HL-60 (cell line): ENCODE results near the gene LY6G5C.

ENCODE experiments used
- GABPA ChIP-seq: IDR thresholded peaks from 2 replicates; pipeline ENCODE4 v1.6.1; 2012; ENCODE audit warnings: low read depth
- POLR2AphosphoS5 ChIP-seq: IDR thresholded peaks from 2 replicates; pipeline ENCODE4 v1.6.1; 2012; ENCODE audit warnings: low read depth
- TF ChIP-seq, protein P1 (sequence below): IDR thresholded peaks from one replicate; pipeline ENCODE4 v1.5.1; 2011; ENCODE audit warnings: low read length, control low read depth, inconsistent platforms; ENCODE audit not compliant: insufficient read depth
- TF ChIP-seq, protein P2 (sequence below): IDR thresholded peaks from 2 replicates; pipeline ENCODE4 v1.6.1; 2012; ENCODE audit warnings: low read depth; ENCODE audit not compliant: insufficient replicate concordance

GRCh38 chr6:31690231-31691077 lies 9.6 kb upstream of the LY6G5C start:
- TF ChIP-seq POLR2AphosphoS5 (no peak), GABPA (no peak)
- TF ChIP-seq, protein P1, sequence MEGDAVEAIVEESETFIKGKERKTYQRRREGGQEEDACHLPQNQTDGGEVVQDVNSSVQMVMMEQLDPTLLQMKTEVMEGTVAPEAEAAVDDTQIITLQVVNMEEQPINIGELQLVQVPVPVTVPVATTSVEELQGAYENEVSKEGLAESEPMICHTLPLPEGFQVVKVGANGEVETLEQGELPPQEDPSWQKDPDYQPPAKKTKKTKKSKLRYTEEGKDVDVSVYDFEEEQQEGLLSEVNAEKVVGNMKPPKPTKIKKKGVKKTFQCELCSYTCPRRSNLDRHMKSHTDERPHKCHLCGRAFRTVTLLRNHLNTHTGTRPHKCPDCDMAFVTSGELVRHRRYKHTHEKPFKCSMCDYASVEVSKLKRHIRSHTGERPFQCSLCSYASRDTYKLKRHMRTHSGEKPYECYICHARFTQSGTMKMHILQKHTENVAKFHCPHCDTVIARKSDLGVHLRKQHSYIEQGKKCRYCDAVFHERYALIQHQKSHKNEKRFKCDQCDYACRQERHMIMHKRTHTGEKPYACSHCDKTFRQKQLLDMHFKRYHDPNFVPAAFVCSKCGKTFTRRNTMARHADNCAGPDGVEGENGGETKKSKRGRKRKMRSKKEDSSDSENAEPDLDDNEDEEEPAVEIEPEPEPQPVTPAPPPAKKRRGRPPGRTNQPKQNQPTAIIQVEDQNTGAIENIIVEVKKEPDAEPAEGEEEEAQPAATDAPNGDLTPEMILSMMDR, result no peak
- TF ChIP-seq, protein P2, sequence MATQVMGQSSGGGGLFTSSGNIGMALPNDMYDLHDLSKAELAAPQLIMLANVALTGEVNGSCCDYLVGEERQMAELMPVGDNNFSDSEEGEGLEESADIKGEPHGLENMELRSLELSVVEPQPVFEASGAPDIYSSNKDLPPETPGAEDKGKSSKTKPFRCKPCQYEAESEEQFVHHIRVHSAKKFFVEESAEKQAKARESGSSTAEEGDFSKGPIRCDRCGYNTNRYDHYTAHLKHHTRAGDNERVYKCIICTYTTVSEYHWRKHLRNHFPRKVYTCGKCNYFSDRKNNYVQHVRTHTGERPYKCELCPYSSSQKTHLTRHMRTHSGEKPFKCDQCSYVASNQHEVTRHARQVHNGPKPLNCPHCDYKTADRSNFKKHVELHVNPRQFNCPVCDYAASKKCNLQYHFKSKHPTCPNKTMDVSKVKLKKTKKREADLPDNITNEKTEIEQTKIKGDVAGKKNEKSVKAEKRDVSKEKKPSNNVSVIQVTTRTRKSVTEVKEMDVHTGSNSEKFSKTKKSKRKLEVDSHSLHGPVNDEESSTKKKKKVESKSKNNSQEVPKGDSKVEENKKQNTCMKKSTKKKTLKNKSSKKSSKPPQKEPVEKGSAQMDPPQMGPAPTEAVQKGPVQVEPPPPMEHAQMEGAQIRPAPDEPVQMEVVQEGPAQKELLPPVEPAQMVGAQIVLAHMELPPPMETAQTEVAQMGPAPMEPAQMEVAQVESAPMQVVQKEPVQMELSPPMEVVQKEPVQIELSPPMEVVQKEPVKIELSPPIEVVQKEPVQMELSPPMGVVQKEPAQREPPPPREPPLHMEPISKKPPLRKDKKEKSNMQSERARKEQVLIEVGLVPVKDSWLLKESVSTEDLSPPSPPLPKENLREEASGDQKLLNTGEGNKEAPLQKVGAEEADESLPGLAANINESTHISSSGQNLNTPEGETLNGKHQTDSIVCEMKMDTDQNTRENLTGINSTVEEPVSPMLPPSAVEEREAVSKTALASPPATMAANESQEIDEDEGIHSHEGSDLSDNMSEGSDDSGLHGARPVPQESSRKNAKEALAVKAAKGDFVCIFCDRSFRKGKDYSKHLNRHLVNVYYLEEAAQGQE, result no peak
